Measurements from ENCODE around the gene PODNL1.
A peak's percentile ranks its signal among the peaks of the same experiment; 100 is the strongest.

PODNL1 gene

DNA sequence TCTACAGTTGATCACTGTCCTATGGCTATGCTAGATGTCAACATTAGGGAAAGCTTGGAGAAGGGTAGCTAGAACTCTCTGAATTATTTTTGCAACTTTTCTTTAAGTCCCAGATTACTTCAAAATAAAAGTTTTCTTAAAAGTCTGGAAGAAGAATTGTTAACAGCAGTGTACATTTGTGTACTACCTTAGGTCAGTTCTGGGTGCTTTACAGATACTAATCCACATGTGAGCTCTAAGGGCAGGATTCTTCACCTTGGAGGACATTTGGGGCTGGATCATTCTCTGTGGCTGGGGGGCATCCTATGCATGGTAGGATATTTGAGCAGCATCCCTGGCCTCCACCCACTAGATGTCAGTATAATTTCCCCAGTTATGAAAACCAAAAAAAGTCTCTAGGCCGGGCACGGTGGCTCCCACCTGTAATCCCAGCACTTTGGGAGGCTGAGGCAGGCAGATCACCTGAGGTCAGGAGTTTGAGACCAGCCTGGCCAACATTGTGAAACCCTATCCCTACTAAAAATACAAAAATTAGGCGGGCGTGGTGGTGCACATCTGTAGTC, 35.1 kb downstream of the PODNL1 start:
- TF ChIP-seq, protein P1, sequence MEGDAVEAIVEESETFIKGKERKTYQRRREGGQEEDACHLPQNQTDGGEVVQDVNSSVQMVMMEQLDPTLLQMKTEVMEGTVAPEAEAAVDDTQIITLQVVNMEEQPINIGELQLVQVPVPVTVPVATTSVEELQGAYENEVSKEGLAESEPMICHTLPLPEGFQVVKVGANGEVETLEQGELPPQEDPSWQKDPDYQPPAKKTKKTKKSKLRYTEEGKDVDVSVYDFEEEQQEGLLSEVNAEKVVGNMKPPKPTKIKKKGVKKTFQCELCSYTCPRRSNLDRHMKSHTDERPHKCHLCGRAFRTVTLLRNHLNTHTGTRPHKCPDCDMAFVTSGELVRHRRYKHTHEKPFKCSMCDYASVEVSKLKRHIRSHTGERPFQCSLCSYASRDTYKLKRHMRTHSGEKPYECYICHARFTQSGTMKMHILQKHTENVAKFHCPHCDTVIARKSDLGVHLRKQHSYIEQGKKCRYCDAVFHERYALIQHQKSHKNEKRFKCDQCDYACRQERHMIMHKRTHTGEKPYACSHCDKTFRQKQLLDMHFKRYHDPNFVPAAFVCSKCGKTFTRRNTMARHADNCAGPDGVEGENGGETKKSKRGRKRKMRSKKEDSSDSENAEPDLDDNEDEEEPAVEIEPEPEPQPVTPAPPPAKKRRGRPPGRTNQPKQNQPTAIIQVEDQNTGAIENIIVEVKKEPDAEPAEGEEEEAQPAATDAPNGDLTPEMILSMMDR (IDR thresholded peaks at IDR 0.05; ENCODE audit: low read depth, low read length), result peak; percentile 53
- peaks cover 5% of the 10 kb centered on the region for H3K9me3 ChIP-seq (ENCODE audit: severe bottlenecking)
- DNase-seq, result peak; percentile 31
- H3K27me3 ChIP-seq (ENCODE audit: insufficient read depth, low read depth, severe bottlenecking), result no peaks in the 10 kb centered on the region
- H3K27ac ChIP-seq, result no peak overlapping the region
- H3K4me3 ChIP-seq (ENCODE audit: low read depth, low read length), result no peak overlapping the region
- H3K36me3 ChIP-seq, result no peaks in the 10 kb centered on the region; the same call in 1 of the 2 replicates

DNA sequence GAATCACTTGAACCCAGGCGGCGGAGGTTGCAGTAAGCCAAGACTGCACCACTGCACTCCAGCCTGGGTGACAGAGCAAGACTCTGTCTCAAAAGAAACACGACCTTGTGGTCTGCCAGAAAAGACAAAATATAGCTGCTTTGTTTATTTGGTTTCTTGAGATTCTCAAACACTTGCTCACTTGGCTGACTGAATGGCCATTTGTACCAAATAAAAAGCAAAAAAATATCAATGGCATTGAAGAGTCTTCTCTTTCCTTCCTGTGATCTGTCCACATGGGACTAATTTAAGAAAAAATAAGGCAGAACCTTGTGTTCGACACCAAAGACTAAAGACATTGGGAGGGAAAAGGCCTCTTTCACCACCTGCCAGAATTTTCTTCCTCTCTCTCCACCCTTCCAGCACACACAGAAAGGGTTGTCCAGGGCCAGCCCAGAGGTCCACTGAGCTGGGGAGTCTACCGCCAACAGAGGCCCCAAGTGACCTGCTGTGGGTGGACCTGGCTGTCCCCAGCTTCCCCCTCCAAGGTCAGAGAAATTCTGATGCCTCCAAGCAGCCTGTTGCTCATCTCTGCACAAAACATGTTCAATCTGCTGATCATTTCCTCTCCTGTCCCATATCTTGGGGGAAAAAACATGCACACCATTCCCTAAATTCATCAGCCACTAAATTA, 38.2 kb downstream of the PODNL1 start:
- H3K9me3 ChIP-seq (ENCODE audit: severe bottlenecking), result no peaks in the 10 kb centered on the region
- H3K4me3 ChIP-seq (ENCODE audit: low read depth, low read length), result no peak overlapping the region
- TF ChIP-seq, protein P1 (IDR thresholded peaks at IDR 0.05; ENCODE audit: low read depth, low read length), result no peak
- H3K27me3 ChIP-seq (ENCODE audit: insufficient read depth, low read depth, severe bottlenecking), result no peaks in the 10 kb centered on the region
- H3K36me3 ChIP-seq, result no peaks in the 10 kb centered on the region
- no peak for DNase-seq
- no peak overlapping the region for H3K27ac ChIP-seq

DNA sequence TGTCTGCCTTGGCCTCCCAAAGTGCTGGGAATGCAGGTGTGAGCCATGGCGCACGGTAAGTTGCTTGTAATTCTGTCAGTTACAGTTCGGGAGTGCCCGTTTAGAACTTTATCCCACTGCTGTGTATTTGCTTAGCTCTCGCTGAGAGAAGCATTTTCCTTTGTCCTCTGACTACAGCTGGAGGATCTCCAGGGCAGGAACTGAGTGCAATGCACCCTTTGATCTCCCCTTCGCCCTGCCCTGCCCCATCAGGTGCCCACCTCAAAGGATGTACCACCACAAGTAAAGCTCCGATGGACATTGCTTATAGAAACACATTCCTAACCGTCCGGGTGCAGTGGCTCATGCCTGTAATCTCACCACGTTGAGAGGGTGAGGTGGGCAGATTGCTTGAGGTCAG, 38.8 kb downstream of the PODNL1 start:
- DNase-seq, result no peak
- Histone ChIP-seq H3K36me3 (no peaks in the 10 kb centered on the region), H3K27ac (no peak overlapping the region), H3K4me3 (ENCODE audit: low read depth, low read length) (no peak overlapping the region), H3K9me3 (ENCODE audit: severe bottlenecking) (no peaks in the 10 kb centered on the region), H3K27me3 (ENCODE audit: insufficient read depth, low read depth, severe bottlenecking) (no peaks in the 10 kb centered on the region)
- TF ChIP-seq, protein P1 (IDR thresholded peaks at IDR 0.05; ENCODE audit: low read depth, low read length), result no peak

DNA sequence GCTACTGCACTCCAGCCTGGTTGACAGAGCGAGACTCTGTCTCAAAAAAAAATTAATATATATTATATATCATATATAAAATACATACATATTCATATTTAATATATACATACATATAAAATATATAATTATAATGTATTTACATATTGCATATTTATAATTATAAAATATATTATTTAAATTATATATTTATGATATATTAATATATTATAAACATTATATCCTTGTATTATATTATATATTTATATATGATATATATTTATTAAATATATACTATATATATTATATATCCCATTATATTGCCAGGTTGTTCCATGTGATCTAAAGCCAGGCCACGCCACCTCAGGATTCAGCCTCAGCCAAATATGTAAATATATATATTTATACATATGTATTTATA, 42.0 kb downstream of the PODNL1 start:
- Histone ChIP-seq H3K27ac (no peak overlapping the region), H3K4me3 (ENCODE audit: low read depth, low read length) (no peak overlapping the region), H3K9me3 (ENCODE audit: severe bottlenecking) (no peaks in the 10 kb centered on the region), H3K27me3 (ENCODE audit: insufficient read depth, low read depth, severe bottlenecking) (no peaks in the 10 kb centered on the region), H3K36me3 (no peaks in the 10 kb centered on the region)
- no peak for DNase-seq
- TF ChIP-seq, protein P1 (IDR thresholded peaks at IDR 0.05; ENCODE audit: low read depth, low read length), result no peak

DNA sequence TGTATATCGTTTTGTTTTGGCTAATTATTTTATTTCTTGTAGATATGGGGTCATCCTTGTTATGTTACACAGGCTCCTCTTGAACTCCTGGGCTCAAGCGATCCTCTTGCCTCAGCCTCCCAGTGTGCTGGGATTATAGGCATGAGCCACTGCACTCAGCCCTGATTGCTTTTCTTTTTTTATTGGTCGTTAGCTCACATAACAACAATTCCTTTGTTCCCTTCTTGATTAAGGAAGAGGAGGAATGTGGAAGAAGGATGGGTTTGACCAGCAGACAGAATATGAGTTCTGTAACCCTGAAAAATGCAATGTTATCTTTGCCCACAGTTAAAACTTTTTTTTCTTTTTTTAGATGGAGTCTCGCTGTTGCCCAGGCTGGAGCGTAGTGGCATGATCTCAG, 43.7 kb downstream of the PODNL1 start:
- no peak overlapping the region for H3K27ac ChIP-seq
- DNase-seq, result no peak
- H3K4me3 ChIP-seq (ENCODE audit: low read depth, low read length), result no peak overlapping the region
- TF ChIP-seq, protein P1 (IDR thresholded peaks at IDR 0.05; ENCODE audit: low read depth, low read length), result no peak
- no peaks in the 10 kb centered on the region for H3K9me3 ChIP-seq (ENCODE audit: severe bottlenecking)
- no peaks in the 10 kb centered on the region for H3K27me3 ChIP-seq (ENCODE audit: insufficient read depth, low read depth, severe bottlenecking)
- H3K36me3 ChIP-seq, result no peaks in the 10 kb centered on the region

DNA sequence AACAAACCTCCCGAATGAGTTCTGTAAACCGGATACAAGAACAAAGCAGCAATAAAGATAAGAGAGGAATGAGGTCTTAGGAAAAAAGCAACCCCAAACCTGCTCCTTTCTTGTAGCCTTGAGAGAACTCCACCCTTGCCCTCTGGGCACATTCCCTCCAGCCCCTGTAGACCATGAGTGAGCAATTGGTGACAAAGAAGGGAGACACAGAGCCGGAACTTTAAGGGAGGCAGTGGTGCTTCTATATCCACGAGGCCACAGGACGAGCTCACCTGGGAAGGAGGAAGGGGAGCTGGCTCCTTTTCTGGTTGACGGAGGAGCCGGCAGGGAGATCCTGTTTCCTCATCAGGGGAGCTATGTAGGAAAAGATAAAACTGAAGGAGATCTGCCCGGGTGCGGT, 45.3 kb downstream of the PODNL1 start:
- Histone ChIP-seq H3K36me3 (no peaks in the 10 kb centered on the region), H3K27ac (no peak overlapping the region), H3K4me3 (ENCODE audit: low read depth, low read length) (no peak overlapping the region), H3K27me3 (ENCODE audit: insufficient read depth, low read depth, severe bottlenecking) (no peaks in the 10 kb centered on the region), H3K9me3 (ENCODE audit: severe bottlenecking) (no peaks in the 10 kb centered on the region)
- no peak for DNase-seq
- TF ChIP-seq, protein P1 (IDR thresholded peaks at IDR 0.05; ENCODE audit: low read depth, low read length), result no peak

Data from WERI-Rb-1 (cell line).